HepG2 (cell line): ENCODE measurements around the gene ZNF500. TPM values are rescaled to one million over a fixed set of nuclear protein-coding genes. Genes with fewer than 3 reads are reported as not detected.

ENCODE experiments used
- ATAC-seq: fragments of 200-7000 bp; cut with Tn5 transposase; 3 replicates; pipeline ENCODE4 v1.9.1; 2020; ENCODE audit warnings: mild to moderate bottlenecking, moderate library complexity
- BruUV-seq: library from RNA; stranded (reverse); fragments of 400-500 nt; replicated peaks from 2 replicates; lab custom pipeline; 2021; lab: Mats Ljungman, UMichigan
- CTCF ChIA-PET: fragments of 300-600 bp; formaldehyde crosslinking; extraction: SDS; loops from one replicate; lab custom pipeline; 2021; ENCODE audit warnings: low total read pairs, inconsistent platforms, low intra/inter-chr PET ratio; lab: Yijun Ruan, JAX
- POLR2A ChIA-PET: fragments of 350-600 bp; sonication (Branson Sonifier 250); formaldehyde crosslinking; loops from one replicate; lab custom pipeline; 2020; ENCODE audit warnings: antibody characterized with exemption, inconsistent platforms; lab: Yijun Ruan, JAX
- DNase-seq: peaks from one replicate; pipeline ENCODE4 v3.0.0-alpha.2; 2015; ENCODE audit warnings: low spot score
- FAIRE-seq: peaks from 3 replicates; lab custom pipeline; 2011; peaks lifted over from hg19 to GRCh38; lab: Jason Lieb, UNC
- H2AFZ ChIP-seq: one replicate; pipeline ENCODE4 v1.6.1; 2011; ENCODE audit warnings: low read length, inconsistent platforms
- H3K27ac ChIP-seq: fragments of 300-600 bp; 3 replicates; pipeline ENCODE4 v1.8.0; 2011; ENCODE audit warnings: mixed run types, mild to moderate bottlenecking, mixed read lengths, low read length, inconsistent platforms; ENCODE audit not compliant: insufficient read depth; ENCODE audit errors: extremely low read length
- H3K27me3 ChIP-seq, 2 experiments: fragments of 200-600 bp in 1 of 2; 2 replicates in 1 of 2; 3 replicates in 1 of 2; pipeline versions ENCODE4 v1.6.0 to v1.8.0; 2011; ENCODE audit warnings: low read length in 2 of 2, mild to moderate bottlenecking in 2 of 2, moderate library complexity in 2 of 2, inconsistent platforms in 1 of 2; ENCODE audit not compliant: insufficient read depth in 2 of 2, control insufficient read depth in 1 of 2
- H3K36me3 ChIP-seq, 2 experiments: fragments of 200-600 bp in 1 of 2; replicated peaks in 1 of 2; 2 replicates in 1 of 2; 3 replicates in 1 of 2; pipeline versions ENCODE4 v1.5.1 to v1.8.0; 2011; ENCODE audit warnings: low read length in 2 of 2, inconsistent platforms in 1 of 2; ENCODE audit not compliant: insufficient read depth in 2 of 2, control insufficient read depth in 1 of 2
- H3K4me1 ChIP-seq: 2 replicates; pipeline ENCODE4 v1.5.1; 2012; ENCODE audit warnings: low read length, inconsistent platforms; ENCODE audit not compliant: insufficient read depth
- H3K4me2 ChIP-seq: 2 replicates; pipeline ENCODE4 v1.6.0; 2011; ENCODE audit warnings: low read depth, low read length, inconsistent platforms
- H3K4me3 ChIP-seq, 3 experiments: fragments of 200-600 bp in 1 of 3; sonication (generic), shearing (Covaris generic) in 1 of 3; replicated peaks in 1 of 3; 2 replicates each; pipeline ENCODE4 v1.5.1; 2011 to 2016; ENCODE audit warnings: low read length in 3 of 3, inconsistent platforms in 2 of 3, low read depth in 2 of 3, mild to moderate bottlenecking in 2 of 3, control low read depth in 1 of 3, mixed read lengths in 1 of 3; ENCODE audit not compliant: insufficient read depth in 1 of 3
- H3K79me2 ChIP-seq: one replicate; pipeline ENCODE4 v1.6.1; 2011; ENCODE audit warnings: low read length, inconsistent platforms; ENCODE audit not compliant: insufficient read depth
- H3K9ac ChIP-seq: 2 replicates; pipeline ENCODE4 v1.6.0; 2011; ENCODE audit warnings: mild to moderate bottlenecking, low read depth, low read length, inconsistent platforms; ENCODE audit not compliant: insufficient read depth
- H3K9me3 ChIP-seq: 2 replicates; pipeline ENCODE4 v1.5.1; 2012; ENCODE audit warnings: mild to moderate bottlenecking, low read length
- H4K20me1 ChIP-seq: 2 replicates; pipeline ENCODE4 v1.6.0; 2011; ENCODE audit warnings: inconsistent platforms, mild to moderate bottlenecking, low read length, moderate library complexity; ENCODE audit not compliant: insufficient read depth
- AKNA ChIP-seq: sonication (generic); formaldehyde crosslinking; IDR thresholded peaks from 2 replicates; pipeline ENCODE4 v1.4.0; 2020; ENCODE audit warnings: missing genetic modification reagents, borderline replicate concordance
- GLMP ChIP-seq: sonication (generic); formaldehyde crosslinking; IDR thresholded peaks from 2 replicates; pipeline ENCODE4 v1.9.0; 2021; ENCODE audit warnings: missing genetic modification reagents, mild to moderate bottlenecking, borderline replicate concordance
- HDAC1 ChIP-seq: sonication (generic); formaldehyde crosslinking; IDR thresholded peaks from 2 replicates; pipeline ENCODE4 v1.5.1; 2020; ENCODE audit warnings: mild to moderate bottlenecking, missing genetic modification reagents
- HNF4G ChIP-seq, 2 experiments: sonication (generic) in 1 of 2; formaldehyde crosslinking in 1 of 2; IDR thresholded peaks; 2 replicates each; pipeline versions ENCODE4 v1.4.0 to v1.6.1; 2011 to 2020; ENCODE audit warnings: borderline replicate concordance in 2 of 2, low read depth in 2 of 2, mild to moderate bottlenecking in 2 of 2, low read length in 1 of 2, missing genetic modification reagents in 1 of 2, moderate library complexity in 1 of 2
- KDM4B ChIP-seq: sonication (generic); formaldehyde crosslinking; IDR thresholded peaks from 2 replicates; pipeline ENCODE4 v1.4.0; 2020; ENCODE audit warnings: missing genetic modification reagents
- PHF8 ChIP-seq: sonication (generic); formaldehyde crosslinking; IDR thresholded peaks from 2 replicates; pipeline ENCODE4 v1.5.0; 2020; ENCODE audit warnings: missing genetic modification reagents
- TBP ChIP-seq: sonication (generic); formaldehyde crosslinking; IDR thresholded peaks from 2 replicates; pipeline ENCODE4 v1.5.0; 2020; ENCODE audit warnings: missing genetic modification reagents
- ZBTB38 ChIP-seq: sonication (generic); formaldehyde crosslinking; IDR thresholded peaks from 2 replicates; pipeline ENCODE4 v1.5.1; 2020; ENCODE audit warnings: mild to moderate bottlenecking, missing genetic modification reagents
- ZKSCAN5 ChIP-seq: sonication (generic); formaldehyde crosslinking; IDR thresholded peaks from 2 replicates; pipeline ENCODE4 v1.5.1; 2020; ENCODE audit warnings: mild to moderate bottlenecking, missing genetic modification reagents
- ZNF564 ChIP-seq: sonication (generic); formaldehyde crosslinking; IDR thresholded peaks from 2 replicates; pipeline ENCODE4 v1.8.1; 2023; ENCODE audit warnings: mild to moderate bottlenecking, missing genetic modification reagents
- ZNF619 ChIP-seq: sonication (generic); formaldehyde crosslinking; IDR thresholded peaks from 2 replicates; pipeline ENCODE4 v1.4.0; 2020; ENCODE audit warnings: mild to moderate bottlenecking, missing genetic modification reagents
- ZNF646 ChIP-seq: sonication (generic); formaldehyde crosslinking; IDR thresholded peaks from 2 replicates; pipeline ENCODE4 v1.9.0; 2021; ENCODE audit warnings: mild to moderate bottlenecking, missing genetic modification reagents
- ZNF891 ChIP-seq: sonication (generic); formaldehyde crosslinking; IDR thresholded peaks from 2 replicates; pipeline ENCODE4 v1.5.0; 2020; ENCODE audit warnings: mild to moderate bottlenecking, missing genetic modification reagents
- WGBS: methylation state at CpG from one replicate; pipeline ENCODE4 v1.1.6; 2017; ENCODE audit warnings: low lambda C conversion rate; 5-methylcytosine and 5-hydroxymethylcytosine counted together
- in situ Hi-C: cut with HindIII; loops from 2 replicates; pipeline ENCODE4 v1.10.0; 2017; ENCODE audit warnings: low pct_unique_long_range_greater_than_20kb; ENCODE audit not compliant: extremely low pct_ligation_motif_present
- intact Hi-C: fragments of 100-400 bp; cut with micrococcal nuclease; formaldehyde crosslinking; loops from one replicate; pipeline ENCODE4 v1.10.0; 2022; ENCODE audit not compliant: unreplicated experiment
- polyA plus RNA-seq, 8 experiments: library from polyadenylated mRNA; depleted of rRNA in 3 of 8; stranded (reverse) in 7 of 8; unstranded in 1 of 8; fragments of >200 nt; fragmentation: Illumina TruSeq in 4 of 8; extraction: Trizol in 4 of 8; gene quantifications; 2 replicates each; pipeline versions ENCODE4 v1.2.1 to v1.2.3, GENCODE V29; 2011 to 2016; ENCODE audit warnings: low read depth in 4 of 8, missing spikeins in 1 of 8, mixed read lengths in 1 of 8; ENCODE audit not compliant: insufficient read depth in 1 of 8
- total RNA-seq, 5 experiments: library from RNA; depleted of rRNA; stranded (reverse); fragments of >200 nt; fragmentation: Illumina TruSeq; extraction: Trizol; gene quantifications; 2 replicates each; pipeline ENCODE4 v1.2.3, GENCODE V29; 2016; ENCODE audit warnings: low read depth in 1 of 5

ZNF500 gene
- total and polyA plus RNA-seq, 2 of the 13 experiments (the other 11 are each of a cell fraction or from before 2014, with no cell fraction given): 6.1 to 12.2 TPM

- peaks cover 18% of the 10 kb centered on the region for H3K4me1 ChIP-seq
- peaks cover 31 to 56% of the 10 kb centered on the region in 2 experiments for H3K36me3 ChIP-seq
- BruUV-seq: no TSS peak
- no peak overlapping the region for H3K4me2 ChIP-seq
- intact Hi-C loops: no loop called here
- H3K4me3 ChIP-seq: no peak overlapping the region
- CTCF ChIA-PET: no interaction called here
- POLR2A ChIA-PET: no interaction called here
- ATAC-seq (no peak), FAIRE-seq (no peak), DNase-seq (no peak)
- no peak overlapping the region for H3K27ac ChIP-seq
- H3K9me3 ChIP-seq: no peaks in the 10 kb centered on the region
- in situ Hi-C loops: no loop called here
- no peaks in the 10 kb centered on the region for H3K79me2 ChIP-seq
- no peak overlapping the region for H2AFZ ChIP-seq
- no peaks in the 10 kb centered on the region for H4K20me1 ChIP-seq
- H3K27me3 ChIP-seq: no peaks in the 10 kb centered on the region
- WGBS: 98% methylated on average over 6 of the region's 14 CpGs
- H3K9ac ChIP-seq: no peak overlapping the region
- no peak for TF ChIP-seq HNF4G (IDR thresholded peaks at IDR 0.05; ENCODE audit: borderline replicate concordance, low read depth, low read length)
- TF ChIP-seq HNF4G (CRISPR knock-in tag; IDR thresholded peaks at IDR 0.05; ENCODE audit: borderline replicate concordance, low read depth): no peak
- no peak for TF ChIP-seq TBP (CRISPR knock-in tag)
- TF ChIP-seq AKNA: no peak
- TF ChIP-seq ZNF891 (CRISPR knock-in tag): no peak
- no peak for TF ChIP-seq ZBTB38 (CRISPR knock-in tag)
- no peak for TF ChIP-seq KDM4B (CRISPR knock-in tag)
- TF ChIP-seq ZNF564: no peak
- no peak for TF ChIP-seq ZNF646 (CRISPR knock-in tag)
- no peak for TF ChIP-seq ZNF619 (CRISPR knock-in tag)
- no peak for TF ChIP-seq HDAC1 (CRISPR knock-in tag)
- no peak for TF ChIP-seq GLMP
- TF ChIP-seq ZKSCAN5: no peak
- TF ChIP-seq PHF8 (CRISPR knock-in tag): no peak
These were observed 62.0 kb downstream of the ZNF500 start for GRCh38 chr16:4704913-4705312.
